K562 (cell line): ENCODE data around the gene HMGXB3. TPM values are rescaled to one million over a fixed set of nuclear protein-coding genes. Genes with fewer than 3 reads are reported as not detected.

Experiments used
- ARID1B ChIP-seq: fragments of 450-650 bp; IDR thresholded peaks from 2 replicates; pipeline ENCODE4 v1.6.1; 2016; ENCODE audit warnings: antibody characterized with exemption, mild to moderate bottlenecking, inconsistent platforms
- CHCHD3 ChIP-seq: fragments of 250-450 bp; sonication (Bioruptor Pico); IDR thresholded peaks from 2 replicates; pipeline ENCODE4 v2.1.2; 2022; ENCODE audit warnings: mild to moderate bottlenecking
- E2F1 ChIP-seq: sonication (generic); formaldehyde crosslinking; IDR thresholded peaks from 2 replicates; pipeline ENCODE4 v1.8.1; 2023; ENCODE audit warnings: mild to moderate bottlenecking, missing genetic modification reagents, moderate library complexity
- MEIS2 ChIP-seq: fragments of 450-650 bp; IDR thresholded peaks from 2 replicates; pipeline ENCODE4 v1.6.1; 2014; ENCODE audit warnings: mild to moderate bottlenecking; ENCODE audit not compliant: partially characterized antibody
- MGA ChIP-seq: fragments of 450-650 bp; IDR thresholded peaks from 2 replicates; pipeline ENCODE4 v1.6.1; 2016; ENCODE audit warnings: mild to moderate bottlenecking, moderate library complexity
- MTA1 ChIP-seq: fragments of 450-650 bp; IDR thresholded peaks from 2 replicates; pipeline ENCODE4 v1.6.1; 2017; ENCODE audit warnings: borderline replicate concordance
- SMAD4 ChIP-seq: fragments of 250-450 bp; sonication (Bioruptor Pico); conservative IDR thresholded peaks from 2 replicates; pipeline ENCODE4 v1.8.0; 2021; ENCODE audit warnings: inconsistent platforms, mild to moderate bottlenecking, moderate library complexity
- ZNF263 ChIP-seq: sonication (generic); formaldehyde crosslinking; IDR thresholded peaks from 2 replicates; pipeline ENCODE4 v1.8.0; 2022; ENCODE audit warnings: mild to moderate bottlenecking, missing genetic modification reagents, borderline replicate concordance
- ZNF518B ChIP-seq: fragments of 250-450 bp; sonication (Bioruptor Pico); IDR thresholded peaks from 2 replicates; pipeline ENCODE4 v1.5.0; 2021; ENCODE audit warnings: mild to moderate bottlenecking, moderate library complexity
- ZNF79 ChIP-seq: fragments of 250-450 bp; sonication (Bioruptor Pico); IDR thresholded peaks from 2 replicates; pipeline ENCODE4 v1.4.0; 2020; ENCODE audit warnings: low read depth, mild to moderate bottlenecking, moderate library complexity
- polyA plus RNA-seq, 8 experiments: library from polyadenylated mRNA; depleted of rRNA in 4 of 8; stranded (reverse) in 5 of 8; unstranded in 3 of 8; fragments of >200 nt; fragmentation: Nextera tagmentation in 2 of 8; fragmentation: Illumina TruSeq in 1 of 8; extraction: Ambion mirVana in 2 of 8; extraction: Trizol in 1 of 8; gene quantifications; 2 replicates each; pipeline versions ENCODE4 v1.2.1 to v1.2.3, GENCODE V29; 2011 to 2014; ENCODE audit warnings: inconsistent platforms in 1 of 8, missing spikeins in 1 of 8
- total RNA-seq, 7 experiments: library from RNA; depleted of rRNA in 6 of 7; stranded (reverse); fragments of >200 nt in 6 of 7; fragmentation: Illumina TruSeq in 2 of 7; extraction: Trizol in 2 of 7; gene quantifications; 2 replicates each; pipeline versions ENCODE4 v1.2.1 to v1.2.3, GENCODE V29; 2011 to 2021; ENCODE audit warnings: low replicate concordance in 1 of 7

Gene HMGXB3
- total and polyA plus RNA-seq, 9 of the 15 experiments (the other 6 are each of a cell fraction or from before 2014, with no cell fraction given) = 1.8 to 44.1 (median 32.2) TPM

- 0 out of 2 replicates have a peak, but pooled peaks have one; percentile 46 for TF ChIP-seq E2F1 (CRISPR knock-in tag)
- TF ChIP-seq ARID1B = no peak
- no peak for TF ChIP-seq ZNF263
- no peak for TF ChIP-seq ZNF79 (CRISPR knock-in tag)
- no peak for TF ChIP-seq MEIS2
- TF ChIP-seq ZNF518B (CRISPR knock-in tag) = no peak
- no peak for TF ChIP-seq MTA1
- no peak for TF ChIP-seq CHCHD3 (CRISPR knock-in tag)
- TF ChIP-seq MGA = no peak
- TF ChIP-seq SMAD4 (CRISPR knock-in tag) = no peak
These were observed 9.8 kb upstream of the HMGXB3 start (continued) for GRCh38 chr5:149990518-149991376.
